ENCODE data around the gene CCDC7. TPM values are rescaled to one million over a fixed set of nuclear protein-coding genes. Genes with fewer than 3 reads are reported as not detected.
"Not testable (repeated sequence)": the region's sequence is repeated elsewhere in the genome, so short reads cannot be mapped to it uniquely, and the experiment has no call there.

CCDC7 gene
- polyA plus RNA-seq, 10 donors, result 1.8 to 6.8 (median 3.9) TPM

DNA sequence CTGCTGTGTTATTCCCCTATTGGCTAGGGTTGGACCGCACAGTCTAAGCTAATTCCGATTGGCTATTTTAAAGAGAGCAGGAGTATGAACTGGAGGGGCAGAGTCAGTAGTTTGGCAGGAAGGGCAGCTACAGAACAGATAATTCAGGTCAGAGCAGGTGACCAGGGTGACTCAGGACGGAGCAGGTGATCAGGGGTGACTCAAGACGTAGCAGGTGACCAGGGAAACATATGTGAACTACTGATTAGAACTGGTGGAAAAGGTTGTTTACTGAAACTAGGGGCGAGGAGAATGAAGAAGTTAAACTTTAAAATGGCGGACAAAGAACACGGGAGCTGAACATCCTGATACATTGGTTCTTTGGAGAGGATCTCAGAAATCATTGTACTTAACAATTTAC, 102.3 kb downstream of the CCDC7 start:
- DNase-seq, result no peak

GRCh38 chr10:32556783-32557395, 110.9 kb downstream of the CCDC7 start:
- DNase-seq, result no peak

DNA sequence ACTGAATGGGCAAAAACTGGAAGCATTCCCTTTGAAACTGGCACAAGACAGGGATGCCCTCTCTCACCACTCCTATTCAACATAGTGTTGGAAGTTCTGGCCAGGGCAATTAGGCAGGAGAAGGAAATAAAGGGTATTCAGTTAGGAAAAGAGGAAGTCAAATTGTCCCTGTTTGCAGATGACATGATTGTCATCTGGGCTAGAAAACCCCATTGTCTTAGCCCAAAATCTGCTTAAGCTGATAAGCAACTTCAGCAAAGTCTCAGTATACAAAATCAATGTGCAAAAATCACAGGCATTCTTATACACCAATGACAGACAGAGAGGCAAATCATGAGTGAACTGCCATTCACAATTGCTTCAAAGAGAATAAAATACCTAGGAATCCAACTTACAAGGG, 116.8 kb downstream of the CCDC7 start:
- DNase-seq, result not testable (repeated sequence)

GRCh38 chr10:32577448-32577847, 131.5 kb downstream of the CCDC7 start:
- DNase-seq, result no peak

- no peak for DNase-seq
These were observed 137.0 kb downstream of the CCDC7 start for GRCh38 chr10:32582946-32583345.

DNA sequence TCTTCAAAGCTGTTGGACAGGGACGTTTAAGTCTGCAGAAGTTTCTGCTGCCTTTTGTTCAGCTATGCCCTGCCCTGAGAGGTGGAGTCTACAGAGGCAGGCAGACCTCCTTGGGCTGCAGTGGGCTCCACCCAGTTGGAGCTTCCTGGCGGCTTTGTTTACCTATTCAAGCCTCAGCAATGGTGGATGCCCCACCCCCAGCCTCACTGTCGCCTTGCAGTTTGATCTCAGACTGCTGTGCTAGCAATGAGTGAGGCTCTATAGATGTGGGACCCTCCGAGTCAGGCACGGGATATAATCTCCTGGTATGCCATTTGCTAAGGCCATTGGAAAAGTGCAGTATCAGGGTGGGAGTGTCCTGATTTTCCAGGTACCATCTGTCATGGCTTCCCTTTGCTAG, 152.1 kb downstream of the CCDC7 start:
- DNase-seq, result not testable (repeated sequence)

- DNase-seq, result no peak
These were observed 154.4 kb downstream of the CCDC7 start for GRCh38 chr10:32600317-32600716.

DNA sequence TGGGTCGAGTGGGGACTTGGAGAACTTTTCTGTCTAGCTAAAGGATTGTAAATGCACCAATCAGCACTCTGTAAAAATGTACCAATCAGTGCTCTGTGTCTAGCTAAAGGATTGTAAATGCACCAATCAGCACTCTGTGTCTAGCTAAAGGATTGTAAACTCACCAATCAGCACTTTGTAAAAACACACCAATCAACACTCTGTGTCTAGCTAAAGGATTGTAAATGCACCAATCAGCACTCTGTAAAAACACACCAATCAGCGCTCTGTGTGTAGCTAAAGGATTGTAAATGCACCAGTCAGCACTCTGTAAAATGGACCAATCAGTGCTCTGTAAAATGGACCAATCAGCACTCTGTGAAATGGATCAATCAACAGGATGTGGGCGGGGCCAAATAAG, 155.6 kb downstream of the CCDC7 start:
- not testable (repeated sequence) for DNase-seq

DNA sequence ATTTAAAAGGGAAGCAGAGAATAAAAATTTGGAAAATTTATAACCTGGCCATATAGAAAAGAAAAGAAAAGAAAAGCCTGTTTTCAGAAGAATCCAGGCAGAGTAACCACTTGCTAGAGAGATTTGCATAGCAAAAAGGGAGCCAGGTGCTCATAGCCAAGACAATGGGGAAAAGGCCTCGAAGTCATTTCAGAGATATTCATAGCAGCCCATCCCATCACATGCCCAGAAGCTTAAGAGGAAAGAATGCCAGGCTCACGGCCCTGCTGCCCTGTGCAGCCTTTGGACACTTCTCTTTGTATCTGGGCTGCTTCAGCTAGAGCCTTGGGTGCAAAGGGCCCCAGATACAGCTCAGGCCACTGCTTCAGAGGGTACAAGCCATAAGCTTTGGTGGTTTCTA, 159.8 kb downstream of the CCDC7 start:
- DNase-seq, result no peak

DNA sequence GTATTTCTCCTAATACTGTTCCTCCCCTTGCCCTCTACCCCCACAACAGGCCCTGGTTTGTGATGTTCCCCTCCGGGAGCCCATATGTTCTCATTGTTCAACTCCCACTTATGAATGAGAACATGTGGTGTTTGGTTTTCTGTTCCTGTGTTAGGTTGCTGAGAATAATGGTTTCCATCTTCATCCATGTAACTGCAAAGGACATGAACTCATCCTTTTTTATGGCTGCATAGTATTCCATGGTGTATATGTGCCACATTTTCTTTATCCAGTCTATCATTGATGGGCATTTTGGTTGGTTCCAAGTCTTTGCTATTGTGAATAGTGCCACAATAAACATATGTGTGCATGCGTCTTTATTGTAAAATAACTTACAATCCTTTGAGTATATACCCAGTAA, 164.6 kb downstream of the CCDC7 start:
- DNase-seq, result not testable (repeated sequence)

DNA sequence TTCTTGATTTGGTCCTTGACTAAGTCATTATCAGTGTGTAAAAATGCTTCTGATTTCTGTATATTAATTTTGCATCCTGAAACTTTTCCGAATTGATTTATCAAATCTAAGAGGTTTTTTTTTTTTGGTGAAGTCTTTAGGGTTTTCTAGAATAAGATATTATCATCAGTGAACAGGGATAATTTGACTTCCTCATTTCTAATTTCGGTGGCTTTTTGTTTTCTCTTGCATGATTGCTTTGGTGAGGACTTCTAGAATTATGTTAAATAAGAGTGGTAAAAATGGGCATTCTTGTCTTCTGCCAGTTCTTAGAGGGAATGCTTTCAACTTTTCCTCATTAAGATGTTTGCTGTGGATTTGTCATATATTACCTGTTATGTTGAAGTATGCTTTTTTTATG, 170.5 kb downstream of the CCDC7 start:
- DNase-seq, result no peak

DNA sequence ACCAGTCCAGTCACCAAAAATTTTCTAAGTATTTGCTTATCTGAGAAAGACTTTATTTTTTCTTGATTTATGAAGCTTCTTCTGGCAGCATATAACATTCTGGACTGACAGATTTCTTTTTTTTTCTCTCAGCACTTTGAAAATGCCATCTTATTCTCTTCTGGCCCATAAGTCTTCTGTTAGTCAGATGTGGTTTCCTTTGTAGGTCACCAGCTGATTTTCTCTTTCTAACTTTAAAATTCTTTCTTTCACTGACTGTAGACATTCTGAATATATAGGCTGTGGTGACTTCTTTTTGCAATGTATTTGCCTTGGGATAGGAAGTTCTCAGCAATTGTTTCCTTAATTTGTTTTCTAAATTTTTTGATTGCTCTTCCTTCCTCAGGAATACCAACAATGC, 172.5 kb downstream of the CCDC7 start:
- DNase-seq, result no peak

DNA sequence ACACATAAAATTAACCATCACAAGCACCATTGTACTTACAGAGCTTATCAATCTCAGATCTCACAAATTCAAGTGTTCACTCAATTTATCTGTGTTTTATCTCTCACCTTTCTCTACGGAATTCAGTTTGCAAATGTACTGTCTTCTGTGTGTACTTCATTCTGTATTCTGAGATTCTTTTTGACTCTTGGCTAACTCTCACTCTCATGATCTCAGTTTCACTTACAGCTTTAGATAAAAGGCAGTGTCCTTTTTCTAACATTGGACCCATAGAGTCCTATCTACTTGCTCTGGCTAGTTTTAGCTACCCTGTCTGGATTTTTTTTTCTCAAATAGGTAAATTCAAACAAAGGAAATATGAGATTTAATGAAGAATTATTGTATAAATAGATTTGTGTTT, 176.0 kb downstream of the CCDC7 start:
- no peak for DNase-seq

DNA sequence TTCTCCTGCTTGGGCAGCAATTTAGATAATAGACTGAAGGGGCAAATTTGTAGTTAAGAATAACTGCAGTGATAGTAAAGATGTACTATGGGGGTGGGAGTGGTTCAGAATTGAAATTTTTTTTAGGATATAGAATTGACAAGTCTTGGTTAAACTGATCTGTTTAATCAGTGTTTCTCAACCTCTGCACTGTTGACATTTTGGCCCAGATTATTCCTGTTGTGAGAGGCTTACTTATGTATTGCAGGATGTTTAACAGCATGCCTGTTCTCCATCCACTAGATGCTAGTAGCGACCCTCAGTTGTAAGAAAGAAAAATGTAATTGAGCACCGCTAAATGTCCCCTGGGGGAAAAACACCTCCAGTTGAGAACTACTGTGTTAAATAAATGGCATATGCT, 176.5 kb downstream of the CCDC7 start:
- DNase-seq, result no peak

DNA sequence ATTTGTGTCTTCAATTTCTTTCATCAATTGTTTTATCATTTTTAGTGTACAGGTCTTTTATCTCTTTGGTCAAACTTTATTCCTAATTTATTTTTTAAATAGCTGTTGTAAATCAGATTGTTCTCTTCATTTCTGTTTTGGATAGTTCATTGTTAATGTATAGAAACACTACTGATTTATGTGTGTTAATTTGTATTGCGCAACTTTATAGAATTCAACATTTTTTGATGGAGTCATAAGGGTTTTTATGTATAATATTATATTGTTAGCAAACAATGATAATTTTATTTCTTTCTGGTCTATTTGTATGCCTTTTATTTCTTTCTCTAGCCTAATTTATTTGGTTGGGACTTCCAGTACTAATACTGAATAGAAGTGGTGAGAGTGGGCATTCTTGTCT, 181.2 kb downstream of the CCDC7 start:
- DNase-seq, result no peak

DNA sequence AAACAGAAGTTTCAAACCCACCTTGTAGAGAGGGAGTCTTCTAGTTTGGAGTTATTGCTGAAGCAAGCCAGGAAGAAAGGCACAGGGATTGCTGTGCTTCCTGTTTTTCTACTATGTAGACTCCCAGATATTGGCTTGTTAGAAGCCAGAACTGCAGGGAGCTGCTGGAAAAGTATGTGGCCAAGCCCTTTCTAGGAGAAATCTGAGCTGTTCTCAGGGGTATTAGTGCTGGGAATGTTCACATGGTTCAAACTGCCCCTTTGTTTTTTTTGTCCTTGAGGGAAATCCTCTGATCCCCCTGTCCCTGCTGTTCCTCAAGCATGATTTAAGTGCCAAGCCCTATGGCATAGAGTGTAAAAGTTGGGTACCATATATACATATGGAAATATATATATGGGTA, 184.0 kb downstream of the CCDC7 start:
- no peak for DNase-seq

DNA sequence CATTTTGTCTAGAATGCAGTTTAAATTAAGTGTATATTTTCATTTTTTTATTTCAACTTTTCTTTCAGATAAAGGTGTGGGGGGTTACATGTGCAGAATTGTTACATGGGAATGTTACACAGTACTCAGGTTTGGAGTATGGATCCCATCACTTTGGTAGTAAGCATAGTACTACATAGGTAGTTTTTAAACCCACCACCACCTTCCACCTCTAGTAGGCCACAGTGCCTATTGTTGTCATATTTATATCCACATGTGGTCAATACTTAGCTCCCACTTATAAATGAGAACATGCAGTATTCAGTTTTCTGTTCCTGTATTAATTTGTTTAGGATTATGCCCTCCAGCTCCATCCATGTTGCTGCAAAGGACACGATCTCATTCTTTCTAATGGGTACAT, 200.6 kb downstream of the CCDC7 start:
- DNase-seq, result no peak

DNA sequence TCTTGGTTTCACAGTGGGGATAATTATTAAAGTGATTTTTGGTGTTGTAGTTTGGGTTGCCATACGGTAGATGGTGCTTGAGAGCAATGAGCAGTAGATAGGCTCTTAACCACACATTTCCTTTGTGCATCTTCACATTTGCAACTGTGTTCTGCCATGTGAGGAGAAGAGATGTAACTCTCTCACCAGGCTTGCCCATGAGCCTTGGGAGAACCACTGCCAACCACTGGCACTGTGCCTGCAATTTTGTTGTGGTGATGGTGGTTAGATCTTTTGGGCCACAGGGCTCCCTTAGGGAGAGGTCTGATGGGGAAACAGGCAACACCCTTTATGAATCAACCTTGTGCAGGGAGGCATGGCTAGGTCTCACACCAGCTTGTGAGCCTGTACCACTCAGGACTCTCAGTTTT, 204.3 kb downstream of the CCDC7 start:
- DNase-seq, result no peak

- DNase-seq, result not testable (repeated sequence)
These were observed 211.5 kb downstream of the CCDC7 start for GRCh38 chr10:32657430-32657829.

DNA sequence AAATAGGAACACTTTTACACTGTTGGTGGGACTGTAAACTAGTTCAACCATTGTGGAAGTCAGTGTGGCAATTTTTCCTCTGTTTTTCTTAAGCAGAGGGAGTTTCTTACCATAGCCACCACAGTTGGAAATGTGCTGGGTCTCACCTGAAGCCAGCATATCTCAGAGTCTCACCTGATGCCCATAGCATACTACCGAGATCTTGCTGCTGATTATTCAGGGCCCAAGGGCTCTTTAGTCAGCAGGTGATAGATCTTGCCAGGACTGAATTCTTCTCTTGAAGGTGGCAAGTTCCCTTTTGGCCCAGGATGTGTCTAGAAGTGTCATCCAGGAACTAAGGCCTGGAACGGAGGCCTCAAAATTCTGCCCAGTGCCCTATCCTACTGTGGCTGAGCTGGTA, 215.4 kb downstream of the CCDC7 start:
- no peak for DNase-seq

GRCh38 chr10:32680803-32681557, 235.0 kb downstream of the CCDC7 start:
- DNase-seq, result no peak

DNA sequence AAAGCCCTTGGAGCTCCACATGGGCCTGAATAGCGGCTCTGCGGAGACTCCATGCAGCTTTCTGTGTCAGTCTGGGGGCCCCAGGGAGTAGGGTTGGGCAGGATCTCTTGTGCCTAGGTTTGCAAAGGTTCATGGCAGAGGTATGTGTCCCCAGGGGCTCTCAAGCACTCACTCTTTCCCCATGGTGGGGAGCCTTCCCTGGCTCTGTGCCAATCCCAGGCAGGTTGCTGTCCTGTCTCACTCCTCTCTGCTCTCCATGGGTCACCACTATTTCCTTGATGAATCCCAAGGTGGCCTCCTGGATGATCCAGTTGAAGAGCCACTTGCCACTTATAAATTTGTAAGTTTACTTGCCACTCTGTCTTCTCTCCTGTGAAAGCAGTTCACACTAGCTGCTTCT, 238.4 kb downstream of the CCDC7 start:
- DNase-seq, result no peak

GRCh38 chr10:32687116-32687515, 241.2 kb downstream of the CCDC7 start:
- no peak for DNase-seq

DNA sequence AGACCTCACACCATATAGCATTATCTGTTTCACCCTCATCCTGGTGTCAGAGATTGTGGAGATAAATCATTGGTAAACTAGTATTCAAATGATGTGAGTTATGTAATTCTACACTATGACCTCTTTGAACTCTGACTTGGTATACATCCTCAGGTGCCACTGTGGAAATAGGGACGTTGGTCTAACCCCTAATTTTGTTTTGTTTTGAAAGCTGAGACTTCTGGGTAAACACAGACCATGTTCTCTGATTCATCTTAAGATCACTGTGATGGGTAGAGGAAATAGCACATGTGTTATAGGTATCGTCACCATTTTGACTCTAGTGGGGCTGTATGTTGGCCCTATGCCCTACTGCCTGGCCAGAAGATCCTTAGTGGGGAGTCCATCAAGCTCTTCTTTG, 241.6 kb downstream of the CCDC7 start:
- no peak for DNase-seq

Measured in muscle of back (tissue), 11 donors.